HG03159 (cell line): Measurements from ENCODE around the gene RRM1.
A peak's percentile ranks its signal among the peaks of the same experiment; 100 is the strongest.

Experiments
- ATAC-seq: cut with Tn5 transposase; IDR thresholded peaks from one replicate; pipeline ENCODE4 v1.9.1; 2021; ENCODE audit warnings: mild to moderate bottlenecking, moderate library complexity; ENCODE audit not compliant: unreplicated experiment

Gene RRM1

DNA sequence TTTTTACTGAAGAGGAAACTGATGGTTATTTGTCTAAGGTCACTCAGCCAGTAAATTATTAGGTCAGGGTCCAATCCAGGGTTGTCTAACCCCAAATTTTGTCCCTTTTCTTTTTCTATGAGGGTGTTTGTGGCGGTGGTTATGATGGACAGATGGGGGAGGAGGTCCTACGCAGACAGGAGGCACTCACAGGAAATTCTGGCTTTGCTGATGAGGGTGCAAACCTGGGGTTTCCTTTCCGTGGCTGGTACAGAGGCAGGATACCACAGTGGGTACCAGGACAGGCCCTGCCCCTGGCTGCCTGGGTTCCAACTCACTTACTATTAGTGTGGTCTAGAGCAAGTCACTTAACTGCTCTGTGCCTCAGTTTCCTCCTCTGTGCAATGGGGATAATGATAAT is 91.0 kb downstream of the RRM1 start:
- ATAC-seq: no peak

GRCh38 chr11:4186464-4187054 is 92.0 kb downstream of the RRM1 start:
- ATAC-seq: no peak

GRCh38 chr11:4187055-4187988 is 92.7 kb downstream of the RRM1 start:
- ATAC-seq: peak; percentile 96
